ENCODE results near the gene EPB41L1. TPM values are rescaled to one million over a fixed set of nuclear protein-coding genes. Genes with fewer than 3 reads are reported as not detected.

The EPB41L1 gene
- total RNA-seq, 3 donors from 2014 or later (not counting 1 experiment from before 2014, with no cell fraction given), result 0.21 to 0.29 TPM; not detected in 1

- no peak overlapping the region for H3K27ac Mint-ChIP-seq
- H3K27me3 ChIP-seq (ENCODE audit: control insufficient read depth, insufficient read depth, low read length), result no peaks in the 10 kb centered on the region
- H3K4me1 ChIP-seq (ENCODE audit: control insufficient read depth, insufficient read depth, low read length), result no peaks in the 10 kb centered on the region
- ATAC-seq, result no peak
- TF ChIP-seq CTCF (IDR thresholded peaks at IDR 0.05), result no peak
- no peaks in the 10 kb centered on the region for H3K9me3 ChIP-seq (ENCODE audit: control insufficient read depth, insufficient read depth, low read length)
- 97% methylated on average over 4 of the region's 4 CpGs for WGBS (ENCODE audit: insufficient coverage)
- peaks cover 21 to 33% of the 10 kb centered on the region in 2 donors for H3K4me1 Mint-ChIP-seq
- H3K4me3 Mint-ChIP-seq, result no peak overlapping the region
- no peak overlapping the region for H3K27ac ChIP-seq (ENCODE audit: low read length)
- no peak for DNase-seq
- peaks cover 66% of the 10 kb centered on the region for H3K36me3 ChIP-seq (ENCODE audit: control insufficient read depth, insufficient read depth, low read length)
- H3K36me3 Mint-ChIP-seq, result peaks cover 20% of the 10 kb centered on the region
- H3K4me3 ChIP-seq (ENCODE audit: low read length), result no peak overlapping the region
- H3K27me3 Mint-ChIP-seq (ENCODE audit: low read depth in 2 of 2), result no peaks in the 10 kb centered on the region
- intact Hi-C loops (cut with micrococcal nuclease), result no loop called here
- H3K9me3 Mint-ChIP-seq, result no peaks in the 10 kb centered on the region
These were observed 91.9 kb downstream of the EPB41L1 start for GRCh38 chr20:36246401-36246800.

- ATAC-seq, result no peak
- Histone ChIP-seq H3K36me3 (ENCODE audit: control insufficient read depth, insufficient read depth, low read length) (peaks cover 66% of the 10 kb centered on the region), H3K4me3 (ENCODE audit: low read length) (no peak overlapping the region), H3K27me3 (ENCODE audit: control insufficient read depth, insufficient read depth, low read length) (no peaks in the 10 kb centered on the region), H3K4me1 (ENCODE audit: control insufficient read depth, insufficient read depth, low read length) (no peaks in the 10 kb centered on the region), H3K9me3 (ENCODE audit: control insufficient read depth, insufficient read depth, low read length) (no peaks in the 10 kb centered on the region), H3K27ac (ENCODE audit: low read length) (no peak overlapping the region)
- H3K36me3 Mint-ChIP-seq, result peaks cover 20% of the 10 kb centered on the region
- H3K27me3 Mint-ChIP-seq (ENCODE audit: low read depth in 2 of 2), result no peaks in the 10 kb centered on the region
- peaks cover 32 to 40% of the 10 kb centered on the region in 2 donors for H3K4me1 Mint-ChIP-seq
- H3K27ac Mint-ChIP-seq, result peak overlapping the region in 1 of 2 donors; percentile 19
- no peak for DNase-seq
- H3K4me3 Mint-ChIP-seq, result no peak overlapping the region
- intact Hi-C loops (cut with micrococcal nuclease), result no loop called here
- WGBS (ENCODE audit: insufficient coverage), result 94% methylated on average over 2 of the region's 4 CpGs
- no peak for TF ChIP-seq CTCF (IDR thresholded peaks at IDR 0.05)
- no peaks in the 10 kb centered on the region for H3K9me3 Mint-ChIP-seq
These were observed 94.3 kb downstream of the EPB41L1 start for GRCh38 chr20:36248836-36249235.

- Histone ChIP-seq H3K4me1 (ENCODE audit: control insufficient read depth, insufficient read depth, low read length) (no peaks in the 10 kb centered on the region), H3K27ac (ENCODE audit: low read length) (no peak overlapping the region), H3K9me3 (ENCODE audit: control insufficient read depth, insufficient read depth, low read length) (no peaks in the 10 kb centered on the region), H3K36me3 (ENCODE audit: control insufficient read depth, insufficient read depth, low read length) (peaks cover 60% of the 10 kb centered on the region), H3K4me3 (ENCODE audit: low read length) (no peak overlapping the region), H3K27me3 (ENCODE audit: control insufficient read depth, insufficient read depth, low read length) (no peaks in the 10 kb centered on the region)
- Mint-ChIP-seq H3K4me3 (no peak overlapping the region), H3K27me3 (ENCODE audit: low read depth in 2 of 2) (no peaks in the 10 kb centered on the region), H3K27ac (no peak overlapping the region), H3K36me3 (peaks cover 20% of the 10 kb centered on the region), H3K9me3 (no peaks in the 10 kb centered on the region), H3K4me1 (peaks cover 34 to 40% of the 10 kb centered on the region in 2 donors)
- no peak for ATAC-seq
- no peak for TF ChIP-seq CTCF (IDR thresholded peaks at IDR 0.05)
- intact Hi-C loops (cut with micrococcal nuclease), result no loop called here
- DNase-seq, result no peak
- 92% methylated on average over 3 of the region's 3 CpGs for WGBS (ENCODE audit: insufficient coverage)
These were observed 94.9 kb downstream of the EPB41L1 start for GRCh38 chr20:36249450-36249849.

- WGBS (ENCODE audit: insufficient coverage), result 89% methylated on average over 5 of the region's 5 CpGs
- ATAC-seq, result no peak
- intact Hi-C loops (cut with micrococcal nuclease), result no loop called here
- Mint-ChIP-seq H3K36me3 (peaks cover 7% of the 10 kb centered on the region), H3K4me3 (no peak overlapping the region), H3K4me1 (peaks cover 34 to 40% of the 10 kb centered on the region in 2 donors), H3K27ac (no peak overlapping the region), H3K9me3 (no peaks in the 10 kb centered on the region), H3K27me3 (ENCODE audit: low read depth in 2 of 2) (no peaks in the 10 kb centered on the region)
- H3K27ac ChIP-seq (ENCODE audit: low read length), result no peak overlapping the region
- H3K27me3 ChIP-seq (ENCODE audit: control insufficient read depth, insufficient read depth, low read length), result no peaks in the 10 kb centered on the region
- no peaks in the 10 kb centered on the region for H3K9me3 ChIP-seq (ENCODE audit: control insufficient read depth, insufficient read depth, low read length)
- no peak for DNase-seq
- H3K4me3 ChIP-seq (ENCODE audit: low read length), result no peak overlapping the region
- no peaks in the 10 kb centered on the region for H3K4me1 ChIP-seq (ENCODE audit: control insufficient read depth, insufficient read depth, low read length)
- TF ChIP-seq CTCF (IDR thresholded peaks at IDR 0.05), result no peak
- peaks cover 54% of the 10 kb centered on the region for H3K36me3 ChIP-seq (ENCODE audit: control insufficient read depth, insufficient read depth, low read length)
These were observed 96.9 kb downstream of the EPB41L1 start for GRCh38 chr20:36251426-36251825.

Measured in natural killer cell (primary cell).